ENCODE data around the gene ADRA2B. TPM values are rescaled to one million over a fixed set of nuclear protein-coding genes. Genes with fewer than 3 reads are reported as not detected.

Gene ADRA2B
- total and polyA plus RNA-seq, 8 donors = 0.15 to 2.9 (median 0.44) TPM; not detected in 2

- intact Hi-C loops (cut with DNase I; ENCODE audit: low total_unique reads) = no loop called here
- H3K36me3 ChIP-seq = no peaks in the 10 kb centered on the region
- no peaks in the 10 kb centered on the region for H3K27me3 ChIP-seq
- H3K4me1 ChIP-seq = peaks cover 29 to 44% (median 35%) of the 10 kb centered on the region in 4 donors
- 79 to 90% (median 89%) methylated on average over 2 to 3 of the region's 3 CpGs for WGBS, 5 donors
- no peak for TF ChIP-seq POLR2A (IDR thresholded peaks at IDR 0.05)
- TF ChIP-seq CTCF (IDR thresholded peaks at IDR 0.05) = no peak
- TF ChIP-seq EP300 (IDR thresholded peaks at IDR 0.05) = no peak
- no peak for TF ChIP-seq POLR2AphosphoS5 (IDR thresholded peaks at IDR 0.05)
- no peaks in the 10 kb centered on the region for H3K9me3 ChIP-seq
- DNase-seq = peak in 1 of 2 donors; percentile 20
- H3K27ac ChIP-seq = no peak overlapping the region
- no peak overlapping the region for H3K4me3 ChIP-seq
These were observed 23.4 kb downstream of the ADRA2B start for GRCh38 chr2:96092951-96093350.

GRCh38 chr2:96092573-96092877, 23.8 kb downstream of the ADRA2B start:
- Histone ChIP-seq H3K4me3 (no peak overlapping the region), H3K27me3 (no peaks in the 10 kb centered on the region), H3K9me3 (no peaks in the 10 kb centered on the region), H3K36me3 (no peaks in the 10 kb centered on the region), H3K27ac (no peak overlapping the region), H3K4me1 (peaks cover 29 to 44% (median 35%) of the 10 kb centered on the region in 4 donors)
- no peak for DNase-seq
- WGBS, 5 donors = 92 to 97% (median 94%) methylated on average over 4 of the region's 4 CpGs
- intact Hi-C loops (cut with DNase I; ENCODE audit: low total_unique reads) = no loop called here
- no peak for TF ChIP-seq EP300 (IDR thresholded peaks at IDR 0.05)
- TF ChIP-seq POLR2AphosphoS5 (IDR thresholded peaks at IDR 0.05) = no peak
- no peak for TF ChIP-seq CTCF (IDR thresholded peaks at IDR 0.05)
- no peak for TF ChIP-seq POLR2A (IDR thresholded peaks at IDR 0.05)

GRCh38 chr2:96091711-96092572, 24.4 kb downstream of the ADRA2B start:
- TF ChIP-seq POLR2AphosphoS5 (IDR thresholded peaks at IDR 0.05) (no peak), CTCF (IDR thresholded peaks at IDR 0.05) (no peak), POLR2A (IDR thresholded peaks at IDR 0.05) (no peak), EP300 (IDR thresholded peaks at IDR 0.05) (no peak)
- Histone ChIP-seq H3K27me3 (no peaks in the 10 kb centered on the region), H3K9me3 (no peaks in the 10 kb centered on the region), H3K4me3 (no peak overlapping the region), H3K4me1 (peaks cover 29 to 44% (median 35%) of the 10 kb centered on the region in 4 donors), H3K36me3 (no peaks in the 10 kb centered on the region), H3K27ac (peak overlapping the region in 2 of 5 donors; percentile 3 to 54)
- WGBS, 5 donors = 63 to 76% (median 71%) methylated on average over 13 to 18 of the region's 18 CpGs
- intact Hi-C loops (cut with DNase I; ENCODE audit: low total_unique reads) = no loop called here
- peak; percentile 24 to 50 for DNase-seq

- no peaks in the 10 kb centered on the region for H3K36me3 ChIP-seq
- H3K4me3 ChIP-seq = no peak overlapping the region
- no peaks in the 10 kb centered on the region for H3K9me3 ChIP-seq
- H3K4me1 ChIP-seq = peaks cover 29 to 44% (median 35%) of the 10 kb centered on the region in 4 donors
- TF ChIP-seq POLR2AphosphoS5 (IDR thresholded peaks at IDR 0.05) = peak in 1 of 3 donors; percentile 40
- TF ChIP-seq EP300 (IDR thresholded peaks at IDR 0.05) = no peak
- no peak for TF ChIP-seq POLR2A (IDR thresholded peaks at IDR 0.05)
- DNase-seq = peak in 1 of 2 donors; percentile 77
- H3K27ac ChIP-seq = peak overlapping the region in 3 of 5 donors; percentile 3 to 55 (median 54)
- intact Hi-C loops (cut with DNase I; ENCODE audit: low total_unique reads) = no loop called here
- 55 to 81% (median 60%) methylated on average over 4 to 14 of the region's 14 CpGs for WGBS, 5 donors
- no peaks in the 10 kb centered on the region for H3K27me3 ChIP-seq
These were observed 25.1 kb downstream of the ADRA2B start for GRCh38 chr2:96091141-96091710.

Data from stomach (tissue), 9 donors.